ENCODE results near the gene KCNIP4. TPM values are rescaled to one million over a fixed set of nuclear protein-coding genes. Genes with fewer than 3 reads are reported as not detected.

KCNIP4 gene
- total and polyA plus RNA-seq, 2 donors (not counting 1 experiment from before 2014, with no cell fraction given) = not detected

GRCh38 chr4:20860878-20861277 lies 1087.7 kb downstream of the KCNIP4 start:
- POLR2A ChIA-PET = no interaction called here
- Histone ChIP-seq H3K79me2 (ENCODE audit: control insufficient read depth, insufficient read depth, low read length) (no peaks in the 10 kb centered on the region), H3K4me2 (replicated peaks; ENCODE audit: low read depth, low read length, poor library complexity, severe bottlenecking) (no peak overlapping the region), H3K4me3 (ENCODE audit: control extremely low read depth in 1 of 5, extremely low read depth in 1 of 5, insufficient read depth in 1 of 5, low read depth in 2 of 5, low read length in 4 of 5) (no peak overlapping the region), H2AFZ (ENCODE audit: insufficient read depth, low read depth, low read length, poor library complexity, severe bottlenecking) (no peak overlapping the region), H3K27me3 (replicated peaks in 1 of 4; ENCODE audit: control extremely low read depth in 1 of 4, control insufficient read depth in 3 of 4, insufficient read depth in 4 of 4, low read length in 3 of 4) (no peaks in the 10 kb centered on the region), H4K20me1 (ENCODE audit: control insufficient read depth, insufficient read depth, low read length, poor library complexity, severe bottlenecking) (no peaks in the 10 kb centered on the region), H3K9me3 (ENCODE audit: control extremely low read depth in 1 of 3, control insufficient read depth in 2 of 3, insufficient read depth in 1 of 3, low read length in 2 of 3) (no peaks in the 10 kb centered on the region), H3K9ac (ENCODE audit: low read length) (no peak overlapping the region), H3K36me3 (replicated peaks in 1 of 2; ENCODE audit: control extremely low read depth in 1 of 2, control insufficient read depth in 1 of 2, extremely low read depth in 1 of 2, insufficient read depth in 2 of 2, low read length in 1 of 2) (no peaks in the 10 kb centered on the region), H3K27ac (ENCODE audit: low read length in 2 of 2) (no peak overlapping the region), H3K4me1 (ENCODE audit: control insufficient read depth in 2 of 2, insufficient read depth in 2 of 2, low read length in 2 of 2) (no peaks in the 10 kb centered on the region)
- Mint-ChIP-seq H3K27me3 (no peaks in the 10 kb centered on the region), H3K9me3 (ENCODE audit: insufficient read depth) (peaks cover 3% of the 10 kb centered on the region), H3K27ac (no peak overlapping the region), H3K4me3 (no peak overlapping the region), H3K4me1 (no peaks in the 10 kb centered on the region)
- DNase-seq = no peak
- TF ChIP-seq, protein P1, sequence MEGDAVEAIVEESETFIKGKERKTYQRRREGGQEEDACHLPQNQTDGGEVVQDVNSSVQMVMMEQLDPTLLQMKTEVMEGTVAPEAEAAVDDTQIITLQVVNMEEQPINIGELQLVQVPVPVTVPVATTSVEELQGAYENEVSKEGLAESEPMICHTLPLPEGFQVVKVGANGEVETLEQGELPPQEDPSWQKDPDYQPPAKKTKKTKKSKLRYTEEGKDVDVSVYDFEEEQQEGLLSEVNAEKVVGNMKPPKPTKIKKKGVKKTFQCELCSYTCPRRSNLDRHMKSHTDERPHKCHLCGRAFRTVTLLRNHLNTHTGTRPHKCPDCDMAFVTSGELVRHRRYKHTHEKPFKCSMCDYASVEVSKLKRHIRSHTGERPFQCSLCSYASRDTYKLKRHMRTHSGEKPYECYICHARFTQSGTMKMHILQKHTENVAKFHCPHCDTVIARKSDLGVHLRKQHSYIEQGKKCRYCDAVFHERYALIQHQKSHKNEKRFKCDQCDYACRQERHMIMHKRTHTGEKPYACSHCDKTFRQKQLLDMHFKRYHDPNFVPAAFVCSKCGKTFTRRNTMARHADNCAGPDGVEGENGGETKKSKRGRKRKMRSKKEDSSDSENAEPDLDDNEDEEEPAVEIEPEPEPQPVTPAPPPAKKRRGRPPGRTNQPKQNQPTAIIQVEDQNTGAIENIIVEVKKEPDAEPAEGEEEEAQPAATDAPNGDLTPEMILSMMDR (IDR thresholded peaks at IDR 0.05) = no peak
- TF ChIP-seq EZH2 (IDR thresholded peaks at IDR 0.05; ENCODE audit: borderline replicate concordance, insufficient read depth, low read depth, low read length, poor library complexity, severe bottlenecking) = no peak
- CTCF ChIA-PET = no interaction called here
- no CpG with 5 or more reads among the region's 3 CpGs for WGBS (ENCODE audit: insufficient coverage)
- ATAC-seq (ENCODE audit: low read depth) = no peak
- intact Hi-C loops (cut with micrococcal nuclease) = no loop called here

DNA sequence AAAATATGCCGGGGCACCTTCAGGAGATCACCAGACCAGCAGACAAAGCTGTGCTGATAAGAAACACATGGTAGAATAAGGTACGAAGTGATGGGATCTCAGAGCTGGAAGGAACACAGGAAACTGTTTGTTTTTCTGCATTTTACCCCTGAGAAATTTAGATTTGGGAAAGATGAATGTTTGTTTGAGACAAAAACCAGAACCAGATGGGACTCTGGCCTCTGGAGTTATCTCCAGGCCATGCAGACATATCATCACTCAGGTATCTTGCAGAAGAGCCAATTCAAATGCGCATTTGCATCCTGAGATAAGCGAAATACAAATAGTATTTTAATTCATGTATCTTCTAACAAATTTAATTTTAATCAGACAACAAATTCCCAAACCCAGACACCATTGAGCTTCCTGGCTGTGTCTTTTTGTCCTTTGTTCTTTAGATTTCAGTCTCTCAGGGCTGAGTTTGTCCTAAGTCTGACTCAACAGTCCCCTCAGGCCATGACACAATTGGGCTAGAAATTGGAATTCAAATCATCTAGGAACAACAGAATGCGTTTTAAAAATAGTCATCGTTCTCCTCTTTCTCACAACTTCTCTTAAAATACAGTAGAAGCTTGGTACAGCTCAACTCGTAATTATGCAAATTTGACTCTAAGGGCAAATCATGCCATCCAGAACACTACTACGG lies 1089.3 kb downstream of the KCNIP4 start:
- H3K36me3 ChIP-seq (replicated peaks in 1 of 2; ENCODE audit: control extremely low read depth in 1 of 2, control insufficient read depth in 1 of 2, extremely low read depth in 1 of 2, insufficient read depth in 2 of 2, low read length in 1 of 2) = no peaks in the 10 kb centered on the region
- H3K27me3 Mint-ChIP-seq = no peaks in the 10 kb centered on the region
- no peaks in the 10 kb centered on the region for H3K9me3 ChIP-seq (ENCODE audit: control extremely low read depth in 1 of 3, control insufficient read depth in 2 of 3, insufficient read depth in 1 of 3, low read length in 2 of 3)
- H3K4me3 ChIP-seq (ENCODE audit: control extremely low read depth in 1 of 5, extremely low read depth in 1 of 5, insufficient read depth in 1 of 5, low read depth in 2 of 5, low read length in 4 of 5) = no peak overlapping the region
- H3K27ac ChIP-seq (ENCODE audit: low read length in 2 of 2) = no peak overlapping the region
- ATAC-seq (ENCODE audit: low read depth) (no peak), DNase-seq (no peak)
- no peaks in the 10 kb centered on the region for H4K20me1 ChIP-seq (ENCODE audit: control insufficient read depth, insufficient read depth, low read length, poor library complexity, severe bottlenecking)
- intact Hi-C loops (cut with micrococcal nuclease) = no loop called here
- POLR2A ChIA-PET = no interaction called here
- no peak overlapping the region for H3K4me2 ChIP-seq (replicated peaks; ENCODE audit: low read depth, low read length, poor library complexity, severe bottlenecking)
- WGBS (ENCODE audit: insufficient coverage) = 80% methylated on average over 5 of the region's 8 CpGs
- CTCF ChIA-PET = no interaction called here
- H3K79me2 ChIP-seq (ENCODE audit: control insufficient read depth, insufficient read depth, low read length) = no peaks in the 10 kb centered on the region
- H3K4me3 Mint-ChIP-seq = no peak overlapping the region
- H3K9ac ChIP-seq (ENCODE audit: low read length) = no peak overlapping the region
- H3K4me1 ChIP-seq (ENCODE audit: control insufficient read depth in 2 of 2, insufficient read depth in 2 of 2, low read length in 2 of 2) = no peaks in the 10 kb centered on the region
- no peaks in the 10 kb centered on the region for H3K4me1 Mint-ChIP-seq
- H2AFZ ChIP-seq (ENCODE audit: insufficient read depth, low read depth, low read length, poor library complexity, severe bottlenecking) = no peak overlapping the region
- H3K27me3 ChIP-seq (replicated peaks in 1 of 4; ENCODE audit: control extremely low read depth in 1 of 4, control insufficient read depth in 3 of 4, insufficient read depth in 4 of 4, low read length in 3 of 4) = no peaks in the 10 kb centered on the region
- no peak for TF ChIP-seq EZH2 (IDR thresholded peaks at IDR 0.05; ENCODE audit: borderline replicate concordance, insufficient read depth, low read depth, low read length, poor library complexity, severe bottlenecking)
- TF ChIP-seq, protein P1 (IDR thresholded peaks at IDR 0.05) = no peak
- H3K9me3 Mint-ChIP-seq (ENCODE audit: insufficient read depth) = peaks cover 3% of the 10 kb centered on the region
- H3K27ac Mint-ChIP-seq = no peak overlapping the region
